Measurements from ENCODE around the gene SLC7A4. TPM values are rescaled to one million over a fixed set of nuclear protein-coding genes. Genes with fewer than 3 reads are reported as not detected.

Gene SLC7A4
- polyA plus RNA-seq, 1 donor from 2014 or later = not detected

DNA sequence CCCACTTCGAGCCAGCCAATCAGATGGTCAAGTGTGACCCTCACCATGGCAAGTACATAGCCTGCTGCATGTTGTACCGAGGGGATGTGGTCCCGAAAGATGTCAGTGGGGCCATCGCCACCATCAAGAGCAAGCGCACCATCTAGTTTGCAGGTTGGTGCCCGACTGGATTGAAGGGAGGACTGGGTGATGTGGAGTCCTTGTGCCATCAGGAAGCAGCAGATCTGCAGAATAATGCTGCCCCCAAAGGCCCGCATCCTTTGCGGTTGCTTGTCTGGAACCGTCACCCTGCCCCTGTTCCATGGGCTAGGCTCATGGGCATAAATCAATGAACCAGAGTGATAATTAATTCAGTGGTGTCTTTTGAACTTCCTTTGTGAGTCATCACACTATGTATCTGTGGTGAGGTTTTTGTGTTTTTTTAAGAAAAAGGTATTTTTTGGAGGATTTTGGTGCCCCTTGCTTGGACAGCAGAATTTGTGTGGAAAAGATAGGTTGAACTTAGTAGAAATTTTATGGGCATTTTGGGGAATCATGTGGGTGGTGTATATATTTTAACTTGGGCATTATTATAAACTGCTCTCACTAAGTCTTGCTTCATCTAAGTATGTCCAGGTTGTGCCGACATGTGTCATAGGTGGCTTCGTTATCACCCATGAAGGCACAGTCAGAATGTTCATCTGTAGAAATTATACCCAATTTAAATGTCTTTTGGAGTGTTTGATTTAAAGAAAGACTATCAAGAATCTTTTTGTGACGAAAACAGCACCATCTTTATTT, 35.7 kb upstream of the SLC7A4 start:
- Histone ChIP-seq H3K79me2 (replicated peaks; ENCODE audit: insufficient read depth, low read length) (no peaks in the 10 kb centered on the region), H3K9ac (ENCODE audit: low read length) (no peak overlapping the region), H3K27ac (ENCODE audit: low read length) (no peak overlapping the region), H3K4me2 (ENCODE audit: low read length) (no peak overlapping the region), H3K36me3 (ENCODE audit: insufficient read depth, low read length) (no peaks in the 10 kb centered on the region), H3K9me2 (ENCODE audit: insufficient read depth, low read length) (no peaks in the 10 kb centered on the region), H3K27me3 (ENCODE audit: insufficient read depth, low read depth, low read length) (no peaks in the 10 kb centered on the region), H3K4me3 (ENCODE audit: low read length) (no peak overlapping the region), H3K9me3 (ENCODE audit: low read length) (no peaks in the 10 kb centered on the region), H2AFZ (ENCODE audit: low read depth, low read length) (no peak overlapping the region), H3F3A (ENCODE audit: insufficient read depth, low read length, poor library complexity, severe bottlenecking) (no peaks in the 10 kb centered on the region), H4K20me1 (ENCODE audit: insufficient read depth) (no peaks in the 10 kb centered on the region)
- TF ChIP-seq, protein P1, sequence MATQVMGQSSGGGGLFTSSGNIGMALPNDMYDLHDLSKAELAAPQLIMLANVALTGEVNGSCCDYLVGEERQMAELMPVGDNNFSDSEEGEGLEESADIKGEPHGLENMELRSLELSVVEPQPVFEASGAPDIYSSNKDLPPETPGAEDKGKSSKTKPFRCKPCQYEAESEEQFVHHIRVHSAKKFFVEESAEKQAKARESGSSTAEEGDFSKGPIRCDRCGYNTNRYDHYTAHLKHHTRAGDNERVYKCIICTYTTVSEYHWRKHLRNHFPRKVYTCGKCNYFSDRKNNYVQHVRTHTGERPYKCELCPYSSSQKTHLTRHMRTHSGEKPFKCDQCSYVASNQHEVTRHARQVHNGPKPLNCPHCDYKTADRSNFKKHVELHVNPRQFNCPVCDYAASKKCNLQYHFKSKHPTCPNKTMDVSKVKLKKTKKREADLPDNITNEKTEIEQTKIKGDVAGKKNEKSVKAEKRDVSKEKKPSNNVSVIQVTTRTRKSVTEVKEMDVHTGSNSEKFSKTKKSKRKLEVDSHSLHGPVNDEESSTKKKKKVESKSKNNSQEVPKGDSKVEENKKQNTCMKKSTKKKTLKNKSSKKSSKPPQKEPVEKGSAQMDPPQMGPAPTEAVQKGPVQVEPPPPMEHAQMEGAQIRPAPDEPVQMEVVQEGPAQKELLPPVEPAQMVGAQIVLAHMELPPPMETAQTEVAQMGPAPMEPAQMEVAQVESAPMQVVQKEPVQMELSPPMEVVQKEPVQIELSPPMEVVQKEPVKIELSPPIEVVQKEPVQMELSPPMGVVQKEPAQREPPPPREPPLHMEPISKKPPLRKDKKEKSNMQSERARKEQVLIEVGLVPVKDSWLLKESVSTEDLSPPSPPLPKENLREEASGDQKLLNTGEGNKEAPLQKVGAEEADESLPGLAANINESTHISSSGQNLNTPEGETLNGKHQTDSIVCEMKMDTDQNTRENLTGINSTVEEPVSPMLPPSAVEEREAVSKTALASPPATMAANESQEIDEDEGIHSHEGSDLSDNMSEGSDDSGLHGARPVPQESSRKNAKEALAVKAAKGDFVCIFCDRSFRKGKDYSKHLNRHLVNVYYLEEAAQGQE (IDR thresholded peaks at IDR 0.05; ENCODE audit: borderline replicate concordance) = no peak
- TF ChIP-seq SMC3 (conservative IDR thresholded peaks at IDR 0.05; ENCODE audit: poor library complexity) (no peak), EP300 (conservative IDR thresholded peaks at IDR 0.05; ENCODE audit: poor library complexity, severe bottlenecking) (no peak), TAF1 (IDR thresholded peaks at IDR 0.05; ENCODE audit: low read depth) (no peak), MXI1 (conservative IDR thresholded peaks at IDR 0.05; ENCODE audit: poor library complexity, severe bottlenecking) (no peak), POLR2AphosphoS5 (IDR thresholded peaks at IDR 0.05) (no peak), EZH2 (IDR thresholded peaks at IDR 0.05; ENCODE audit: borderline replicate concordance, insufficient read depth, low read length, poor library complexity, severe bottlenecking) (no peak), RAD21 (conservative IDR thresholded peaks at IDR 0.05) (no peak)
- TF ChIP-seq, protein P2, sequence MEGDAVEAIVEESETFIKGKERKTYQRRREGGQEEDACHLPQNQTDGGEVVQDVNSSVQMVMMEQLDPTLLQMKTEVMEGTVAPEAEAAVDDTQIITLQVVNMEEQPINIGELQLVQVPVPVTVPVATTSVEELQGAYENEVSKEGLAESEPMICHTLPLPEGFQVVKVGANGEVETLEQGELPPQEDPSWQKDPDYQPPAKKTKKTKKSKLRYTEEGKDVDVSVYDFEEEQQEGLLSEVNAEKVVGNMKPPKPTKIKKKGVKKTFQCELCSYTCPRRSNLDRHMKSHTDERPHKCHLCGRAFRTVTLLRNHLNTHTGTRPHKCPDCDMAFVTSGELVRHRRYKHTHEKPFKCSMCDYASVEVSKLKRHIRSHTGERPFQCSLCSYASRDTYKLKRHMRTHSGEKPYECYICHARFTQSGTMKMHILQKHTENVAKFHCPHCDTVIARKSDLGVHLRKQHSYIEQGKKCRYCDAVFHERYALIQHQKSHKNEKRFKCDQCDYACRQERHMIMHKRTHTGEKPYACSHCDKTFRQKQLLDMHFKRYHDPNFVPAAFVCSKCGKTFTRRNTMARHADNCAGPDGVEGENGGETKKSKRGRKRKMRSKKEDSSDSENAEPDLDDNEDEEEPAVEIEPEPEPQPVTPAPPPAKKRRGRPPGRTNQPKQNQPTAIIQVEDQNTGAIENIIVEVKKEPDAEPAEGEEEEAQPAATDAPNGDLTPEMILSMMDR (IDR thresholded peaks at IDR 0.05; ENCODE audit: poor library complexity, severe bottlenecking) = no peak

DNA sequence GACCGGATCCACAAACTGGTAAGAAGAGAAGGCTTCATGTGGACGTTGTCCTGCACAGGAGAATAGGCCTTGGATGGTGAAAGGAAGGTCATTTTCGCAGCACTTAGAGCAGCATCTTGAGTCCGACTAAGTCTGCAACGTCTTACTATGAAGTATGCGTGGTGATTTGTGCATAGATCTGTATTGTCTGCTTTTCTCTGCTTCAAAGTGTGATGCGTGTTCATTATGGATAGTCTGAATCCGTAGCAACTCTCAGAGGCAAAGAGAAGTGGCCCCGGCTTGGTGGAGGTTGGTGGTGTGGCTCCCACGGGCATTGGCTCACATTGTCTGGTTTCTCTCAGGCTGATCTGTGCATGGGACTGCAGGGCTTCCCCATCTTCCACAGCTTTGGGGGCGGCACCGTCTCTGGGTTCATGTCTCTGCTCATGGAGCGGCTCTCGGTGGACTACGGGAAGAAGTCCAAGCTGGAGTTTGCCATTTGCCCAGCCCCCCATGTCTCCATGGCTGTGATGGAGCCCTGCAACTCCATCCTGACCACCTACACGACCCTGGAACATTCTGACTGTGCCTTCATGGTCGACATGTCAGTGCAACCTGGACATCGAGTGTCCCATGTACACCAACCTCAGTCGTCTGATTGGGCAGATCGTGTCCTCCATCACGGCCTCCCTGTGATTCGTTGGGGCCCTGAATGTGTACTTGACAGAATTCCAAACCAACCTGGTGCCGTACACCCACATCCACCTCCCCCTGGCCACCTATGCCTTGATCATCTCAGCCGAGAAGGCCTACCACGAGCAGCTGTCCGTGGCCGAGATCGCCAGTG, 34.9 kb upstream of the SLC7A4 start:
- Histone ChIP-seq H3K9me2 (ENCODE audit: insufficient read depth, low read length) (no peaks in the 10 kb centered on the region), H4K20me1 (ENCODE audit: insufficient read depth) (no peaks in the 10 kb centered on the region), H3K4me2 (ENCODE audit: low read length) (no peak overlapping the region), H3K9ac (ENCODE audit: low read length) (no peak overlapping the region), H3K27ac (ENCODE audit: low read length) (no peak overlapping the region), H3K79me2 (replicated peaks; ENCODE audit: insufficient read depth, low read length) (no peaks in the 10 kb centered on the region), H3K4me3 (ENCODE audit: low read length) (no peak overlapping the region), H3K9me3 (ENCODE audit: low read length) (no peaks in the 10 kb centered on the region), H3K36me3 (ENCODE audit: insufficient read depth, low read length) (no peaks in the 10 kb centered on the region), H3K27me3 (ENCODE audit: insufficient read depth, low read depth, low read length) (no peaks in the 10 kb centered on the region), H3F3A (ENCODE audit: insufficient read depth, low read length, poor library complexity, severe bottlenecking) (no peaks in the 10 kb centered on the region), H2AFZ (ENCODE audit: low read depth, low read length) (no peak overlapping the region)
- TF ChIP-seq SMC3 (conservative IDR thresholded peaks at IDR 0.05; ENCODE audit: poor library complexity) = no peak
- no peak for TF ChIP-seq EZH2 (IDR thresholded peaks at IDR 0.05; ENCODE audit: borderline replicate concordance, insufficient read depth, low read length, poor library complexity, severe bottlenecking)
- no peak for TF ChIP-seq EP300 (conservative IDR thresholded peaks at IDR 0.05; ENCODE audit: poor library complexity, severe bottlenecking)
- TF ChIP-seq RAD21 (conservative IDR thresholded peaks at IDR 0.05) = no peak
- no peak for TF ChIP-seq MXI1 (conservative IDR thresholded peaks at IDR 0.05; ENCODE audit: poor library complexity, severe bottlenecking)
- TF ChIP-seq, protein P1 (IDR thresholded peaks at IDR 0.05; ENCODE audit: borderline replicate concordance) = no peak
- TF ChIP-seq, protein P2 (IDR thresholded peaks at IDR 0.05; ENCODE audit: poor library complexity, severe bottlenecking) = no peak
- no peak for TF ChIP-seq POLR2AphosphoS5 (IDR thresholded peaks at IDR 0.05)
- no peak for TF ChIP-seq TAF1 (IDR thresholded peaks at IDR 0.05; ENCODE audit: low read depth)
